GM12873 (cell line): ENCODE results near the gene SPDYE3.

Experiments used
- TF ChIP-seq, protein P1 (sequence below): IDR thresholded peaks from 2 replicates; pipeline ENCODE4 v1.5.1; 2012; ENCODE audit warnings: low read depth, mild to moderate bottlenecking, moderate library complexity, low read length, control low read depth; ENCODE audit not compliant: insufficient read depth; ENCODE audit errors: missing control alignments

The SPDYE3 gene

DNA sequence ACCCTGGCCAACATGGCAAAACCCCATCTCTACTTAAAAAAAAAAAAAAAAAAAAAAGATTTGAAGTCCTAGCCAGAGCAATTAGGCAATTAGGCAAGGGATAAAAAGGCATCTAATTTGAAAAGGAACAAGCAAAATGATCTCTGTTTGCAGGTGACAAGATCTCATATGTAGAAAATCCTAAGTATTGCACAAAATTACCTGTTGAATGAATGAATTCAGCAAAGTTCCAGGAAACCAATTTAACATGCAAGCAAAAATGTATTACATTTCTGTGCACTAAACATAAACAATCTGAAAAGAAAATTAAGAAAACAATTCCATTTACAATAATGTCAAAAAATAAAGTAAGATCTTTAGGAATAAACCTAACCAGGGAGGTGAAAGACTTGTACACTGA lies 55.6 kb downstream of the SPDYE3 start:
- TF ChIP-seq, protein P1, sequence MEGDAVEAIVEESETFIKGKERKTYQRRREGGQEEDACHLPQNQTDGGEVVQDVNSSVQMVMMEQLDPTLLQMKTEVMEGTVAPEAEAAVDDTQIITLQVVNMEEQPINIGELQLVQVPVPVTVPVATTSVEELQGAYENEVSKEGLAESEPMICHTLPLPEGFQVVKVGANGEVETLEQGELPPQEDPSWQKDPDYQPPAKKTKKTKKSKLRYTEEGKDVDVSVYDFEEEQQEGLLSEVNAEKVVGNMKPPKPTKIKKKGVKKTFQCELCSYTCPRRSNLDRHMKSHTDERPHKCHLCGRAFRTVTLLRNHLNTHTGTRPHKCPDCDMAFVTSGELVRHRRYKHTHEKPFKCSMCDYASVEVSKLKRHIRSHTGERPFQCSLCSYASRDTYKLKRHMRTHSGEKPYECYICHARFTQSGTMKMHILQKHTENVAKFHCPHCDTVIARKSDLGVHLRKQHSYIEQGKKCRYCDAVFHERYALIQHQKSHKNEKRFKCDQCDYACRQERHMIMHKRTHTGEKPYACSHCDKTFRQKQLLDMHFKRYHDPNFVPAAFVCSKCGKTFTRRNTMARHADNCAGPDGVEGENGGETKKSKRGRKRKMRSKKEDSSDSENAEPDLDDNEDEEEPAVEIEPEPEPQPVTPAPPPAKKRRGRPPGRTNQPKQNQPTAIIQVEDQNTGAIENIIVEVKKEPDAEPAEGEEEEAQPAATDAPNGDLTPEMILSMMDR: no peak

DNA sequence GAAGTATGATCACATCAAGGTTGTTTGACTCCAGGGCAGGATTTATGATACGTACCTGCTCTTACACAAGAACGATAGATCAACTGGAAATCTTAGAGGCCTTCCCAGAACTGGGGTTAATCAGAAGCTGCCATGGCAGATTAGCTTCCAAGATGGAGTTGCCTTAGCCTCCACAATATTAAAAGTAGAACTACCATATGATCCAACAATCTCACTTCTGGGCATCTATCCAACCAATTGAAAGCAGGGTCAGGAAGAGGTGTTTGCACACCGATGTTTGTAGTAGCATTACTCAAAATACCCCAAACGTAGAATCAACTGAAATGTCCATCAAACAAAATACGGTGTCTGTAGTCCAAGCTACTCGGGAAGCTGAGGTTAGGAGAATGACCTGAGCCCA lies 57.0 kb downstream of the SPDYE3 start:
- TF ChIP-seq, protein P1: no peak

GRCh38 chr7:100366411-100367250 lies 59.1 kb downstream of the SPDYE3 start:
- TF ChIP-seq, protein P1: no peak

DNA sequence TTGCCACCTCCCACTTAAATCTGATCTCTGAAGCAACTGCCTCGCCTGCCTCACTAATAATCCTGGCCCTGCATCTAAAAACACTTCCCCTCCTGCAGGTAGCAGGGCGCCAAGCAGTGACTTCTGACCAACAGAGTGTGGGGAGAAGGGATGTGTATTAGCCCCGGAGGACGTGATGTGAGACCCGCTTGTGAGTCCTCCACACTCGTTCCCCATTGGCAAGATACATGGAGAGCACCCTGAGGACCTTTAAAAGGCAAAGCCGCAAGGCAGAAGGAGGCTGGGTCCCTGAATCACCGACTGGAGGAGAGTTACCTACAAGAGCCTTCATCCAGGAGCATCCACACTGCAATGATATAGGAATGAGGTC lies 59.7 kb downstream of the SPDYE3 start:
- TF ChIP-seq, protein P1: no peak

DNA sequence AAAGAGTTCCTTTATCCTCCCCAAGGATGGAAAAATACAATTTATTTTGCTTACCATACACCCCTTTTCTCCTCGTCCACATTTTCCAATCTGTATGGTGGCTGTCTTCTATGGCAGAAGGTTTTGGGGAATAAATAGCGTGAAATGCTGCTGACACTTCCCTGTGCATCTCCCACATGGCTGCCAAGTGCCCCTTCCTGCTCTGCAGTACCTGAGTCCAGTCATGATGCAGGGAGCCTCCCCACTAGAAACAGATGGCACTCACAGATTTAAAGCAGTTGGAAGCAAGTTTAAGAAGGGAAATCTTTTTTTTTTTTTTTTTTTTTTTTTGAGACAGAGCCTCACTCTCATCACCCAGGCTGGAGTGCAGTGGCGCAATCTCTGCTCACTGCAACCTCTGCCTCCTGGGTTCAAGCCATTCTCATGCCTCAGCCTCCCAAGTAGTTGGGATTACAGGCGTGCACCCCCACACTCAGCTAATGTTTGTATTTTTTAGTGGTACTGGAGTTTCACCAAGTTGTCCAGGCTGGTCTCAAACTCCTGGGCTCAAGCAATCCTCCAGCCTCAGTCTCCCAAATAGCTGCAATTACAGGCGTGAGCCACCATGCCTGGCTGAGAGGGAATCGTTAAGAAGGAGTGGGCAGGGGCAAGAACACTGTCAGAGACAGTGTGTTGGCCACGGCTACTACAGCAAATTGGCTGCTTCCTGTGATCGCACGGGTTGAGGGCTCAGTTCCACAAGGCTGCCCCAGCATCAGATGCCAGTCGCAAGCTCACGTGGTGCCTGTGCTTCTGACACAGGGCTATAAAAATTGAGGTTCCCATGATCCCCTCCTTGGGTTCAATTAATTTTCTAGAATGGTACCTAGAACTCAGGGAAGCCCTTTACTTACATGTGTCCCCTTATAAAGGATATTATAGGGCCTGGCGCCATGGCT lies 60.4 kb downstream of the SPDYE3 start:
- TF ChIP-seq, protein P1: peak; percentile 26

DNA sequence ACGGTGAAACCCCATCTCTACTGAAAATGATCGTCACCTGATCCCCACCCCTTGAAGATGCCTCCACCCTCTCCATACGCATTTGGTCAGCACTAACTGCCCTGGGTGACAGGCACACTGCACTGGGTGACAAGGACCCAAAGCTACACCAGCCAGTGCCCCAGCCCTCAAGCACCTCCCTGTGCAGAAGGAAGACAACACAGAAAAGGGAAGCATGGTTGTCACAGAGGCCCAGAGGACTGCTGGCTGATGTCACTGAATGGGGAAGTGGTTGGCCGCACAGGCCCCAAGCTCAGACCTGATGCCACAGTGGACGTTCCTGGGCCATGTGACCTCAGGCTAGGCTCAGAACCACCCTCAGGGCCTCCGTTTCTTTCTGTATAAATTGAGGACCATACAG lies 61.6 kb downstream of the SPDYE3 start:
- TF ChIP-seq, protein P1: no peak

GRCh38 chr7:100370303-100370702 lies 62.8 kb downstream of the SPDYE3 start:
- TF ChIP-seq, protein P1: no peak
